Stomach smooth muscle (tissue), 2 donors: ENCODE results near the gene ADCY1.
"Not testable (repeated sequence)": the region's sequence is repeated elsewhere in the genome, so short reads cannot be mapped to it uniquely, and the experiment has no call there.

Experiments used
- H3K27ac ChIP-seq: one replicate; pipeline ENCODE4 v1.7.0; 2013; ENCODE audit warnings: mild to moderate bottlenecking, low read length, inconsistent platforms
- H3K27me3 ChIP-seq, 2 donors: one replicate each; pipeline ENCODE4 v1.7.0; 2013; ENCODE audit warnings: low read length in 2 of 2; ENCODE audit not compliant: insufficient read depth in 2 of 2, control insufficient read depth in 1 of 2
- H3K36me3 ChIP-seq, 2 donors: one replicate each; pipeline ENCODE4 v1.7.0; 2013; ENCODE audit warnings: low read length in 2 of 2; ENCODE audit not compliant: control insufficient read depth in 2 of 2, insufficient read depth in 2 of 2
- H3K4me1 ChIP-seq: one replicate; pipeline ENCODE4 v1.7.0; 2013; ENCODE audit warnings: low read length; ENCODE audit not compliant: control insufficient read depth, insufficient read depth
- H3K4me3 ChIP-seq, 2 donors: one replicate each; pipeline ENCODE4 v1.7.0; 2013; ENCODE audit warnings: low read length in 2 of 2
- H3K9ac ChIP-seq, 2 donors: one replicate each; pipeline ENCODE4 v1.7.0; 2013; ENCODE audit warnings: low read length in 2 of 2, mild to moderate bottlenecking in 1 of 2
- H3K9me3 ChIP-seq, 2 donors: one replicate each; pipeline ENCODE4 v1.7.0; 2013; ENCODE audit warnings: low read length in 2 of 2; ENCODE audit not compliant: control insufficient read depth in 2 of 2
- donor health status: healthy.
- donor health status: Pancreatic carcinoma.

The ADCY1 gene

GRCh38 chr7:45573661-45574415, at the start of gene ADCY1:
Gene ADCY1 (plus strand): TSS chr7:45574368. CDS start chr7:45574544, 176 bp downstream.
- Histone ChIP-seq H3K27me3 (peaks cover 32% of the 10 kb centered on the region in 2 donors), H3K36me3 (no peaks in the 10 kb centered on the region), H3K4me1 (peaks cover 17% of the 10 kb centered on the region), H3K9ac (no peak within 1 kb of the TSS), H3K4me3 (peak within 1 kb of the TSS; percentile 57 to 67), H3K9me3 (no peaks in the 10 kb centered on the region), H3K27ac (no peak within 1 kb of the TSS)

- Histone ChIP-seq H3K4me1 (no peaks in the 10 kb centered on the region), H3K27me3 (no peaks in the 10 kb centered on the region), H3K9me3 (no peaks in the 10 kb centered on the region), H3K4me3 (no peak overlapping the region), H3K27ac (no peak overlapping the region), H3K9ac (no peak overlapping the region), H3K36me3 (no peaks in the 10 kb centered on the region)
These were observed 49.7 kb upstream of the ADCY1 start for GRCh38 chr7:45524445-45524844.

- Histone ChIP-seq H3K4me1 (no peaks in the 10 kb centered on the region), H3K9me3 (no peaks in the 10 kb centered on the region), H3K9ac (no peak overlapping the region), H3K27ac (no peak overlapping the region), H3K4me3 (no peak overlapping the region), H3K36me3 (no peaks in the 10 kb centered on the region), H3K27me3 (no peaks in the 10 kb centered on the region)
These were observed 49.1 kb upstream of the ADCY1 start for GRCh38 chr7:45525057-45525456.

GRCh38 chr7:45543473-45543872, 30.7 kb upstream of the ADCY1 start:
- no peak overlapping the region for H3K9ac ChIP-seq
- H3K4me3 ChIP-seq: no peak overlapping the region
- H3K4me1 ChIP-seq: no peaks in the 10 kb centered on the region
- H3K9me3 ChIP-seq: peaks cover 4 to 5% of the 10 kb centered on the region in 2 donors
- no peak overlapping the region for H3K27ac ChIP-seq
- no peaks in the 10 kb centered on the region for H3K27me3 ChIP-seq
- no peaks in the 10 kb centered on the region for H3K36me3 ChIP-seq

GRCh38 chr7:45545105-45545710, 29.0 kb upstream of the ADCY1 start:
- H3K27ac ChIP-seq, H3K9me3 ChIP-seq, H3K36me3 ChIP-seq: not testable (repeated sequence)

GRCh38 chr7:45548917-45549316, 25.3 kb upstream of the ADCY1 start:
- H3K4me1 ChIP-seq, H3K4me3 ChIP-seq, H3K36me3 ChIP-seq, H3K27me3 ChIP-seq, H3K9me3 ChIP-seq, H3K27ac ChIP-seq, H3K9ac ChIP-seq: not testable (repeated sequence)

More at GRCh38 chr7:45545105-45545710, 29.0 kb upstream of the ADCY1 start:
- not testable (repeated sequence) for H3K4me1 ChIP-seq, H3K27me3 ChIP-seq, H3K4me3 ChIP-seq, H3K9ac ChIP-seq

GRCh38 chr7:45563401-45563800, 10.8 kb upstream of the ADCY1 start:
- Histone ChIP-seq H3K36me3 (no peaks in the 10 kb centered on the region), H3K27me3 (peaks cover 0 to 4% of the 10 kb centered on the region in 2 donors), H3K4me3 (no peak overlapping the region), H3K9me3 (peaks cover 0 to 9% of the 10 kb centered on the region in 2 donors), H3K9ac (no peak overlapping the region), H3K4me1 (peaks cover 4% of the 10 kb centered on the region), H3K27ac (no peak overlapping the region)

GRCh38 chr7:45563941-45564461, 10.2 kb upstream of the ADCY1 start:
- H3K9me3 ChIP-seq: peaks cover 0 to 9% of the 10 kb centered on the region in 2 donors
- H3K4me1 ChIP-seq: peaks cover 4% of the 10 kb centered on the region
- no peak overlapping the region for H3K9ac ChIP-seq
- no peaks in the 10 kb centered on the region for H3K36me3 ChIP-seq
- peaks cover 0 to 4% of the 10 kb centered on the region in 2 donors for H3K27me3 ChIP-seq
- H3K4me3 ChIP-seq: no peak overlapping the region
- no peak overlapping the region for H3K27ac ChIP-seq

- no peak overlapping the region for H3K27ac ChIP-seq
- H3K4me1 ChIP-seq: peaks cover 4% of the 10 kb centered on the region
- peak overlapping the region in 1 of 2 donors; percentile 25 for H3K4me3 ChIP-seq
- peaks cover 0 to 9% of the 10 kb centered on the region in 2 donors for H3K9me3 ChIP-seq
- H3K36me3 ChIP-seq: no peaks in the 10 kb centered on the region
- H3K27me3 ChIP-seq: peaks cover 0 to 6% of the 10 kb centered on the region in 2 donors
- no peak overlapping the region for H3K9ac ChIP-seq
These were observed 9.7 kb upstream of the ADCY1 start for GRCh38 chr7:45564485-45564884.

- Histone ChIP-seq H3K27ac (no peak overlapping the region), H3K36me3 (no peaks in the 10 kb centered on the region), H3K9me3 (peaks cover 0 to 4% of the 10 kb centered on the region in 2 donors), H3K4me3 (peak overlapping the region in 1 of 2 donors; percentile 25), H3K9ac (no peak overlapping the region), H3K4me1 (peaks cover 4% of the 10 kb centered on the region), H3K27me3 (peaks cover 0 to 9% of the 10 kb centered on the region in 2 donors)
These were observed 9.2 kb upstream of the ADCY1 start for GRCh38 chr7:45564886-45565455.
